HFF-Myc (cell line): ENCODE data around the gene POC1B.

Experiments
- DNase-seq: peaks from one replicate; pipeline ENCODE4 v3.0.0-alpha.2; 2011; ENCODE audit warnings: low read depth; ENCODE audit errors: extremely low read depth
- H3K4me3 ChIP-seq: replicated peaks from 2 replicates; pipeline ENCODE4 v1.5.1; 2011; ENCODE audit warnings: low read depth, mild to moderate bottlenecking, control low read depth, low read length
- CTCF ChIP-seq: IDR thresholded peaks from 2 replicates; pipeline ENCODE4 v1.5.1; 2012; ENCODE audit warnings: mild to moderate bottlenecking, low read depth, low read length, control low read depth; ENCODE audit errors: missing control alignments

Gene POC1B

GRCh38 chr12:89424846-89425245 lies 101.0 kb downstream of the POC1B start:
- no peak overlapping the region for H3K4me3 ChIP-seq
- DNase-seq, result no peak
- no peak for TF ChIP-seq CTCF

- DNase-seq, result no peak
- no peak overlapping the region for H3K4me3 ChIP-seq
- TF ChIP-seq CTCF, result no peak
Measured at GRCh38 chr12:89424389-89424788, 101.5 kb downstream of the POC1B start.

- TF ChIP-seq CTCF, result peak; percentile 15
- no peak for DNase-seq
- H3K4me3 ChIP-seq, result no peak overlapping the region
Measured at GRCh38 chr12:89421092-89421835, 104.6 kb downstream of the POC1B start.

DNA sequence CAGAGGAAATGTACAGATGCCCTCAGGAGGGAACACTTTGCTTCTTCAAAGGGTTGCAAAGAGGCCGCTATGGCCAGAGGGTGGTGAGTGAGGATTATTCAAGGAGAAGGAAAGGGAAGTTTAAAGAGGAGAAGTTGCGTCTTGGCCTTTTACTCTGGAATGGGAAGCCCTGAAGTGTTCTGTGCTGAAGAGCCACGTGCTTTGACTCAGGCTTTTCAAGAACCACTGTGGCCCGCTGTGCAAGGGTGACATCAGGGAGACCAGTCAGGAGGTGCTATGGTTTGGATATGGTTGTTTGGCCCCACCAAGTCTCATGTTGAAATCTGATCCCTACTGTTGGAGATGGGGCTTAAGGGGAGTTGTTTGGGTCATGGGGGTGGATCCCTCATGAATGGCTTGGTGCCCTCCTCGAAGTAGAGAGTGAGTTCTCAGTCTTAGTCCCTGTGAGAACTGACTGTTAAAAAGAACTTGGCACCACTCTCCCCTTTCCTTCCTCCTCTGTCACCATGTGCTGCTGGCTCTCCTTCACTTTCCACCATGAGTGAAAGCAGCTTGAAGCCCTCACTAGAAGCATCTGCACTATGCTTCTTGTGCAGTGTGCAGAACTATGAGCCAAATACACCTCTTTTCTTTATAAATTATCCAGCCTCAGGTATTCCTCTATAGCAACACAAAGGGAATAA lies 107.5 kb downstream of the POC1B start:
- no peak for TF ChIP-seq CTCF
- no peak overlapping the region for H3K4me3 ChIP-seq
- DNase-seq, result no peak

DNA sequence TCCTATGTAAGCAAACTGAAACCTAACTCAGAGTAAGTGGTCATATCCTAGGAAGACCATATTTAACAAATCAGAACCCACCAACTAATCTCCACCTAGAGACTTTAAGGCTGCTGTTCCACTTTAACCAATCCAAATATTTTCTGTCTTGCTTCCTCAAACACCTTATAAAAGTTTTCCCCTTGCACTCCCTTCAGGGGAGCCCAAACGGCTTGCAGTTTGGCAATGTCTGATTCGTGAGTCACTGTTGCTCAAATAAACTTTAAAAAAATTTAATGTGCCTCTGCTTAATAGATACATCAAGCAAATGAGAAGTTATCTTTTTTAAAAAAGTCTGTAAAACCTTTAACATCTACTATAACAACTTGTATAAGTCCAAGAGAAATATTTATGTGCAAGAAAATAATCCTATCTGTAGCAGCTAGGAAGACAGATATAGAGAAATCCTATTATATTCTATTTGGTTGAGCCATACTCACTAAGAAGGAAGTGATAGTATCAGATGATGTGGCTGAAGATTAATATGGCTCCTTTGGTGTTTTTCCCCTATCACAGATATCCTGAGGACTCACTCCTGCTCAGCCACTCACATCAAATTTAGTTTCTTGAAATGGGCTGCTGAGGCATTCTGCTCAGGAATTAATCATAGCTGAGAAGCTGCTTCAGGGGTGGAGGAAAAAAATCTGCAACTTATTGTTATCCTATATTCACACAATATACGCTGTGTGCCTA lies 108.4 kb downstream of the POC1B start:
- DNase-seq, result peak; percentile 30
- no peak for TF ChIP-seq CTCF
- no peak overlapping the region for H3K4me3 ChIP-seq

GRCh38 chr12:89416049-89416792 lies 109.6 kb downstream of the POC1B start:
- TF ChIP-seq CTCF, result no peak
- H3K4me3 ChIP-seq, result no peak overlapping the region
- no peak for DNase-seq
